GM21367 (cell line): ENCODE results near the gene LAMC3.

Source experiments
- ATAC-seq: cut with Tn5 transposase; IDR thresholded peaks from one replicate; pipeline ENCODE4 v1.9.1; 2021; ENCODE audit not compliant: unreplicated experiment

LAMC3 gene

DNA sequence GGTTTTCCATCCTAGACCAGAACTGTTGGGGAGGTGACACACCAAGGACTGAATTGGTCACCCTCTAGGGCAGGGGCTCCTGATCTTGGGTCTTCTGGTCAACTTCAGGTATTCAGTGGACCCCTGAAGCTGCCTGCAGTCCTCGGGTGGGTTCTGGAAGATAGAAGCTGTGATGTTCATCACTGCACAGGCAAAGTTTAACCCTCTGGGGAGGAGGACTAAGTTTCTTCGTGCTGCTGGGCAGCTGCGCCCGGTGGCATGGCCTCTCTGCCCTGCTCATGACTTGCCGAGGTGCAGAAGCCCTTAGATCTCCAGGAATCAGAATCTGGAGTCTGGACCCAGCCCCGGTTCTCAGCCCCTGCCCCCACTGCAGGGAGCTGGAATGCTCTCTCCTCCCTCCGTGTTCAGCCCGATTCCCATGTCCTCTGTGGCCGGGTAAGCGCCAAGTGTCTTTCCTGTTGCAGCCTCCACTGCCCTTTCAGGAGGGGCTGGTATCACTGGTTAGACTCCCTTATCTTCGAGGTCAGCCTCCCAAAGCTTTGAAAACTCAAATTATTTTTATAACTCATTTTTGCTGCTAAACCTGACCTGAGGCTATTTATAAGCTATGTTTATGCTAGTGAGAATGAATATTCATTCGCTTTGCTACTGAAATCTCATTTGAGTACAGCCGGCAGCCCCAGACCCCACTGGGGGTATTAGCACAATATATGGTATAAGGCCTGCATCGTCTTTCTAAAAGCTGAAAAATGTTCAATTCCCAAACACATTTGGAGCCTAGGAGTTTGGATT, 1.7 kb downstream of the LAMC3 start:
- ATAC-seq = no peak

DNA sequence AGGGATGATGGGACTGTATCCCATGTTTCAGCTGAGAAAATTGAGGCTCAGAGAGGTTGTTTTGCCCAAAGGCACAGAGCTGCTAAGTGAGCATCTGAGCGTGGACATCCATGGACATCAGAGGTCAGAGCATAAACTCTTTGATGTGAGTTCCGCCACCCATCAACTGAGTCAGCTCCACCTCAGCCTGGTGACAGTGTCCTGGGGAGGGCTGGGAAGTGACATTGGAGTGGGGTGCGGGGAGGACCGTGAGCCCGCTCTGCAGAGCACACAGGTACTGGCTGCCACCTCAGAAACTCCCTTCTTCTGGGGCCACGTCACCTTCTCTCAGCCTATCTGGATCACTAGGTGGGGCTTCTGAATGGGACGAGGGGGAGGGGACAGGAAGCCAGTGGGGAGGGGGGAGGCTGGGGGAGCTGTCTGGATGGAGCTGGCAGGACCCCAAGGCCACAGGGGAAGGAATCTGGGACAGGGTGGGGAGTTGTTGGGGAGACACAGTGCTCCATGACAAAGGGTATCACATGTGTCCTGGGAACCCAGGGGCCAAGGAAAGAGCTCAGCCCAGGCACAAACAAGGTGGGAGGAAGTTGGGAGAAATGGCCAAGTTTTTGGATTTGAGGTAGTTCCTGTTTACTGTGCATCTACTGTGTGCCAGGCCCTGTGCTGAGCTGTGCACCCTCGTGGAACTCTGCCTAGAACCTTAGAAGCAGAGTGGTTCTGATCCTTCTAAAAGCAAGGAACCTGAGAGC, 2.5 kb downstream of the LAMC3 start:
- ATAC-seq = no peak

DNA sequence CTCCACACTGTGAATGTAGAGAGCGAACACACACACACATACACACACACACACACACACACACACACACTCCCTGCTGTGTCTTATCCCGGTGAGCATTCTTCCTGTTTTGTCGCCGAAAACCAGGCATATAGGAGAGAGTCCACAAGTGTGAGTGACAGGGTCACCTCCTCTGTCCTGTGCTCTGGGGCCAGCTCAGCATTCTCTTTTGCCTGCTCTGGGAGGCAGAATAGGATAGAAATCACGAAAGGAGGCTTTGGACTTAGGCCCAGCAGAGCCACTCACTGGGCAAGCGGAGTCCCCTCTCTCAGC, 3.0 kb downstream of the LAMC3 start:
- ATAC-seq = no peak

GRCh38 chr9:131012396-131012917, 3.5 kb downstream of the LAMC3 start:
- ATAC-seq = no peak

- ATAC-seq = no peak
These were observed 4.2 kb downstream of the LAMC3 start for GRCh38 chr9:131013015-131013755.

DNA sequence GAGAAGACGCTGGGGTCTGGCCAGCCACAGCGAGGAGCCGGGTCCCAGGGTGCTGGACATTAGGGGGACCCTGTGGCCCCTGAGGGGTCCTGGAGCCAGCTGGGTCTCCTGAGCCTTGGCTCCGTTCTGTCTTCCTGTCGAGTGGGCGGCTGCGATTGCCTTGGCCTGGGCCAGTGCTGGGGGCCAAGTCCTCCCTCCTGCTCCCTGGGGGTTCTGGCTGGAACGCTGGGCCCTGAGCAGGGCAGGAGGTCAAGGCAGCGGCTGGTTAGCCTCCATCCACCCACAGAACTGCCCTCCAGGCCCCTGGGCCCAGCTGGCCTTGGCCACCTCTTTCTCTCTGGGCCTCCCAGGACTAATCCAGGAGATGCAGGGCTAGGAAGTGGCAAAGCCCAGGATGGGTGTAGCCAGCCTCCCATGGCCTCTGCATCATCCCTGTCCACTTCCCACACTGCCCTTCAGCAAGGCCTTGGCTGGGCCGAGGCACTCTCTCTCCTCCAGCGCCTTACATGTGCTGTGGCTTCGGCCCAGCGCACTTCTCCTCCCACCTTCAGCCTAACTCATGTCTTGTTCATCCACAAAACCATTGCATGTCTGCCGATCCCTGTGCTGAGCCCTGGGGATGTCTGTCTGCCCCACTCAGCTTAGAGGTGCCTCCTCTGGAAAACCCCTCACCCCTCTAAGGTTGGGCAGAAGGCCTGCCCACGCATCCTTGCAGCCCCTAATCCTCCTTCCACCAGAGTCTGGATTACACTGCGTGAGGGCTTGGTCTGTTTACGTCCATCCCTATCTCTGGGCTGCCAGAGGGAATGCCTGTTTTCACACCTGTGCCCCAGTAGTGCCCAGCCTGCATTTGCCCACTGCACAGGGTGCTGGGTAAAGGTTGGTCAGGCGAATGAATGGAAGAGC, 5.0 kb downstream of the LAMC3 start:
- ATAC-seq = no peak

- ATAC-seq = no peak
These were observed 6.1 kb downstream of the LAMC3 start for GRCh38 chr9:131015112-131015511.

GRCh38 chr9:131015876-131016397, 7.0 kb downstream of the LAMC3 start:
- no peak for ATAC-seq

DNA sequence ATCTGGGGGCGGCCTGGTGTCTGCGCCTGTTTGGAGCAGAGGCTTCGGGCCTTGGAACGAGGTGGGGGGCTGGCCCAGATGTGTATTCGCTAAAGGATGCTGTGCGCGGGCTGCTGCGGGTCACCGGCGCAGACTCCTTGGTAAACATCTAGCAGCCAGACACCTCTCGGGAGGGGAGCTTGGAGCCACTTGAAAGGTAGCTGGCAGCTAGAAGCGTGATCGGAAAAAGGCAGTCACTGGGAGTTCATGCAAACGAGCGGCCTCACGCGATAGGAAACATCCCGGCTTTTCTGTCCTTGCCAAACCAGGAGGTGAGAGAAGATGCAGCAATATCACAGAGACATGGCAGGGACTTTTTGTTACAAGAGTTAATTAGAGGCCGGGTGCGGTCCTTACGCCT, 8.1 kb downstream of the LAMC3 start:
- ATAC-seq = no peak

DNA sequence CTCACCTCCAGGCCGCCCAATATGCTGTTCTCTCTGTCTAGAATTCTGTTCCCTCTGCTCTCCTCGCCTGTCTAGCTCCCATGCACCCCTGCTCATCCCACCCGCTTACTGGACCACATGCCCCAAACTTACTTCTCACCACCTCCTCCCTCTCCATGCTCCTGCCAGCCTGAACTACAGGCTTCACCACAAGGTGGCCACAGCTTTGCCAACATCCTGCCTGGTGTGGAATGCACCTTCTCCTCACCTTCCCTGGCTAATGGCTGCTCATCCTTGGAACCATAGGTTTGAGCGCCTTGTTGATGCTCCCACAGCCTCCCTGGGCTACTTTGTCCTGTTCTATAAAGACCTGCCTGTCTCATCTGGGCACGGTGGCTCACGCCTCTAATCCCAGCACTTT, 9.6 kb downstream of the LAMC3 start:
- no peak for ATAC-seq

DNA sequence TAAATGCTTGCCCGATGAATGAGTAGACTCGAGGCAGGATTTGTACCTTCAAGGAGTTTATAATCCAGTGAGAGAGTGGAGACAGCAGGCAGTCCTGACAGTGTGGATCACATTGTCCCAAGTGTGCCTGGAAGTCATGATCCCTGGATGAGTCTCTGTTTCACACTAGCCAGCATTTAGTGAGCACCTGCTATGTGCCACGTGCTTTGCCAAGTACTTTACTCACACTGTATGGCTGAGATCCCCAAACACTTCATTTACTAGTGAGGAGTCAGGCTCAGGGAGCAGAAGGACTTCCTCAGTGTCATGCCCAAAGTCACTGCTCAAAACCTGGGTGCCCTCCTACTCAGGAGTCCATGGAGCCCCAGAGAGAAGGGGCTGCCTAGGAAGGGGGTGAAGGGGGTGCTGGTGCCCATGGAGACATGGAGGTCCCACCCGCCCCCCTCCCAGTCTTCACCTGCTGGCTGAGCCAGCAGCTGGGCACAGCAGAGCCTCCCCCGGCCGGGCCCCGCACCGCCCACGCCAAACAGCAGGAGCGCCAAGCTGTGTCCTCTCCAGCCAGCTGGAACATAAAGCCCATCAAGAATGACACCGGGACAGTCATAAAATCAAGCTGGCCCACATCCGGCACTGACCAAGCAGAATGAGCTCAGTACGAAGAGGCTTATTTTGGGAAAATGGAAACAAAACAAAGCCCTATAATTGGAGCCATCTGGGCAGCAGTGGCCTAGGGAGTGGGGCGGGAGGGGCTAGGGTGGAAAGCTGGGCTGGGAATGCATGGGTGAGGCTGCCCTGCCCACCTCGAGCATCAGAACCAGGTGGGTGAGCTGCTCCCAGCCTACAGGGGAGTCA, 10.6 kb downstream of the LAMC3 start:
- ATAC-seq = no peak

- ATAC-seq = no peak
These were observed 11.4 kb downstream of the LAMC3 start for GRCh38 chr9:131020388-131020787.

DNA sequence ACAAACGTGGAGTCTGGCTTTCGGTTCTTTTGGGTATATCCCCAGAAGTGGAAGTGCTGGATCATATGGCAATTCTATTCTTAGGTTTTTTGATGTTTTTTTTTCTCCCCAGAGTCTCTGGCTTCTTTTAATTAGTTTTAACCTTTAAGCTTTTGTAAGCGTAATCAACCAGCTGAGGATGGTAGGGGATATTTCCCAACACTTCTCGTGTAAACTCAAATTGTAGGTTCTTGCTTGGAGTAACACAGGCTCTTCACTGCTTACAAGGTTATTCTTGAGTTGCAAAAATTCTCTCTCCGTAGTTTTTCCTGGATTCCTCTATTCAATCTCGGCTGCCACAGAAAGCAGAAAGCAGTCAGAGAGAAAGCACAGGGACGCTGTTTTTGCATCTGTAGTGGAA, 11.9 kb downstream of the LAMC3 start:
- no peak for ATAC-seq

DNA sequence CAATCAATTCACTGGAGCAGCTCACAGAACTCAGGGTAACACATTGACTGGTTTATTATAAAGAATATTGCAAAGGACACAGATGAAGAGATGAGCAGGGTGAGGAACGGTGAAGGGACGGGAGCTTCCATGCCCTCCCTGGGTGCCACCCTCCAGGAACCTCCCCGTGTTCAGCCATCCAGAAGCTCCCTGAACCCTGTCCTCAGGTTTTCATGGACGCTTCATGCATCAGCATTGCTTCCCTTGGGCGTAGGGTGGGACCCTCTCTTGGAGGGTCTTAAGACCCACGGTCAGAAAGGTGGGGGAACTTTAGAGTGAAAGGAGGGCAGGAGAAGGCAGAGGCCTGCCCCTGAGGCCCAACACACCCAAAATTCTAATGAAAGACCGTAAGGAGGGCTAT, 12.8 kb downstream of the LAMC3 start:
- ATAC-seq = no peak

- no peak for ATAC-seq
These were observed 16.2 kb downstream of the LAMC3 start for GRCh38 chr9:131024978-131025868.

DNA sequence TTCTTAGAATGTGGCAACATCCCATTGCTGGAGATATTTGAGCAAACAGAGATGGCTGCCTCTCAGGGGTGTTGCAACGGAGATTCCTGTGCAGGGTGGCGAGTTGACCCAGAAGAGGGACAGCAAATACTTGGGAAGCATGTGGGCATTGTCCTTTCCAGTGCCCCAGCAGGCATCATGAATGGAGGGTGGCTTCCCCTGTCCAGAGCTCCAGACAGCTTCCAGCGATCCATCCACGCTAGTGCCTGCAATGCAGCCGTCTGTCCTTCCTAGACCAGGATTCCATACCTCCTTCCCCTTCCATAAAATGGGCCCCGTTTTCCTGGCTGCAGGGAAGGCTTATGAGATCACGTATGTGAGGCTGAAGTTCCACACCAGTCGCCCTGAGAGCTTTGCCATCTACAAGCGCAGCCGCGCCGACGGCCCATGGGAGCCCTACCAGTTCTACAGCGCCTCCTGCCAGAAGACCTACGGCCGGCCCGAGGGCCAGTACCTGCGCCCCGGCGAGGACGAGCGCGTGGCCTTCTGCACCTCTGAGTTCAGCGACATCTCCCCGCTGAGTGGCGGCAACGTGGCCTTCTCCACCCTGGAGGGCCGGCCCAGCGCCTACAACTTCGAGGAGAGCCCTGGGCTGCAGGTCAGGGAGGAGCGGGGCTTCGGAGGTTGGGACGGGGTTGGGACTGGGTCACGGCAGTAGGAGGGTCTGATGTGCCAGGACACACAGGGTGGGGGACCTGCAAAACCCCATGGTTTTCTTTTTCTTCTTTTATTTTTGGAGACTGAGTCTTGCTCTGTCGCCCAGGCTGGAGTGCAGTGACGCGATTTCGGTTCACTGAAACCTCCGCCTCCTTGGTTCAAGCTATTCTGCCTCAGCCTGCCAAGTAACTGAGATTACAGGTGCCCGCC, 17.2 kb downstream of the LAMC3 start:
- ATAC-seq = no peak

DNA sequence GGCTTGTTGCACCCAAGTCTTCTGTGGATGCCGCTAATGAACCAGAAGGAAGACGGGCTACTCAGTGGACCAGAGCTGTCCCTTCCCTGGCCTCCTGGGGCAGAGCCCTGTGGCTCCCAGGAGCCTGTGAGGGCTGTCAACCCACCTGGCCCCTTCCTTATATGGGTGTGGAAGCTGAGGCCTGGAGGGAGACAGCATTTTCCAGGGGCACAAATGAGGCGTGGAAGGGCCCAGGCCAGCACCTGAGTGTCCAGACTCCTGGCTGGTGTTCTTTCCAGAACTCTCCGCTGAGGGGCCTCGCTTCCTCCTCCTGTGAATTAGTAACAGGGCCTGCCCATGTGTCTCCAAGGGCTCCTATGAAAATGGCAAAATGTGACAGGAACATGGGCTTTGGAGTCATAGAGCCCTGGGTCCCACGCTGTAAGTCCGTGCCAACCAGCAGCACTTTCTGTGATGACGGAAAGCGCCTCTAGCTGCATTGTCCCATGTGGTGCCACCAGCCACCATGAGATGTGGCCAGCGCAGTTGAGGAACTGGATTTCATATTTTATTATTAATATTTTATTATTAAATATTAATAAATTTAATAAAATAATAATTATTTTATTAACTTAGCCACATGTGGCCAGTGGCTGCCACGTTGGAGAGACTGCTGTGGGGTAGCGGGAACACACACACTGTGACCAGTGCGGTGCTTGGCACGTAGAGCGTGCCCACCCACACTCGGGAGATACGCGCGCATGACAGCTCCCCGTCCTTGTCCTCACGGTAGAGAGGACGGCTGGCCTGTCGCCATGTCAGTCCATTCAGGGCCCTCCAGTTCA, 18.3 kb downstream of the LAMC3 start:
- no peak for ATAC-seq
